ENCODE results near the gene SERPINB8.

DNA sequence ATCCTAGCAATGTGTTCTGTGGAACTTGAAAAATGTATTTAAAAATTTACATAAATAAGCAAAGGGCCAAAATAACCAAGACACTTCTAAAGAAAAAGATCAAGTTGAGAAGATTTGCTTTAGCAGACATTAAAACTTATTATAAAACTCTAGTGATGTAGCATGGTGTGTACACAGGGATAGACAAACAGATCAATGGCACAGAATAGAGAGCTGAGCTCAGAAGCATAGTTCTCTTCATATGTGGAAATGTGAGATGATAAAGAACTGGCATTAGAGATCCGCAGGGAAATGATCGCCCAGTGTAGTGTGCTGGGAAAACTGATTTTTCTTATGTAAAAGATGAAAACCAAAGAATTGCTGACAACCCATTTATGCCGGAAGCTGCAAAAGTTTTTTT is 39.4 kb downstream of the SERPINB8 start:
- TF ChIP-seq POLR2A (IDR thresholded peaks at IDR 0.05) = no peak
- TF ChIP-seq EP300 (IDR thresholded peaks at IDR 0.05) = no peak
- TF ChIP-seq, protein P1, sequence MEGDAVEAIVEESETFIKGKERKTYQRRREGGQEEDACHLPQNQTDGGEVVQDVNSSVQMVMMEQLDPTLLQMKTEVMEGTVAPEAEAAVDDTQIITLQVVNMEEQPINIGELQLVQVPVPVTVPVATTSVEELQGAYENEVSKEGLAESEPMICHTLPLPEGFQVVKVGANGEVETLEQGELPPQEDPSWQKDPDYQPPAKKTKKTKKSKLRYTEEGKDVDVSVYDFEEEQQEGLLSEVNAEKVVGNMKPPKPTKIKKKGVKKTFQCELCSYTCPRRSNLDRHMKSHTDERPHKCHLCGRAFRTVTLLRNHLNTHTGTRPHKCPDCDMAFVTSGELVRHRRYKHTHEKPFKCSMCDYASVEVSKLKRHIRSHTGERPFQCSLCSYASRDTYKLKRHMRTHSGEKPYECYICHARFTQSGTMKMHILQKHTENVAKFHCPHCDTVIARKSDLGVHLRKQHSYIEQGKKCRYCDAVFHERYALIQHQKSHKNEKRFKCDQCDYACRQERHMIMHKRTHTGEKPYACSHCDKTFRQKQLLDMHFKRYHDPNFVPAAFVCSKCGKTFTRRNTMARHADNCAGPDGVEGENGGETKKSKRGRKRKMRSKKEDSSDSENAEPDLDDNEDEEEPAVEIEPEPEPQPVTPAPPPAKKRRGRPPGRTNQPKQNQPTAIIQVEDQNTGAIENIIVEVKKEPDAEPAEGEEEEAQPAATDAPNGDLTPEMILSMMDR (IDR thresholded peaks at IDR 0.05) = no peak
